ENCODE results near the gene ZNF511.
"Not testable (repeated sequence)": the region's sequence is repeated elsewhere in the genome, so short reads cannot be mapped to it uniquely, and the experiment has no call there.

The ZNF511 gene

GRCh38 chr10:133264461-133264860 is 44.3 kb upstream of the ZNF511 start:
- TF ChIP-seq CTCF (IDR thresholded peaks at IDR 0.05; ENCODE audit: low read depth, low read length), result no peak
- no peak overlapping the region for H3K4me3 ChIP-seq (ENCODE audit: low read depth, low read length)

- H3K4me3 ChIP-seq (ENCODE audit: low read depth, low read length), result not testable (repeated sequence)
Observed at GRCh38 chr10:133265052-133265451, 43.7 kb upstream of the ZNF511 start.

- no peak overlapping the region for H3K4me3 ChIP-seq (ENCODE audit: low read depth, low read length)
- TF ChIP-seq CTCF (IDR thresholded peaks at IDR 0.05; ENCODE audit: low read depth, low read length), result no peak
Observed at GRCh38 chr10:133266056-133266795, 42.5 kb upstream of the ZNF511 start.

GRCh38 chr10:133267293-133267692 is 41.4 kb upstream of the ZNF511 start:
- no peak for TF ChIP-seq CTCF (IDR thresholded peaks at IDR 0.05; ENCODE audit: low read depth, low read length)
- no peak overlapping the region for H3K4me3 ChIP-seq (ENCODE audit: low read depth, low read length)

GRCh38 chr10:133267829-133268228 is 40.9 kb upstream of the ZNF511 start:
- no peak for TF ChIP-seq CTCF (IDR thresholded peaks at IDR 0.05; ENCODE audit: low read depth, low read length)
- no peak overlapping the region for H3K4me3 ChIP-seq (ENCODE audit: low read depth, low read length)

- TF ChIP-seq CTCF (IDR thresholded peaks at IDR 0.05; ENCODE audit: low read depth, low read length), result no peak
Observed at GRCh38 chr10:133268532-133268931, 40.2 kb upstream of the ZNF511 start.

GRCh38 chr10:133269367-133269766 is 39.3 kb upstream of the ZNF511 start:
- no peak overlapping the region for H3K4me3 ChIP-seq (ENCODE audit: low read depth, low read length)
- no peak for TF ChIP-seq CTCF (IDR thresholded peaks at IDR 0.05; ENCODE audit: low read depth, low read length)

More at GRCh38 chr10:133268532-133268931, 40.2 kb upstream of the ZNF511 start:
- no peak overlapping the region for H3K4me3 ChIP-seq (ENCODE audit: low read depth, low read length)

GRCh38 chr10:133270204-133270603 is 38.5 kb upstream of the ZNF511 start:
- H3K4me3 ChIP-seq (ENCODE audit: low read depth, low read length), result no peak overlapping the region
- TF ChIP-seq CTCF (IDR thresholded peaks at IDR 0.05; ENCODE audit: low read depth, low read length), result no peak

Data from WI38 (cell line).